Measurements from ENCODE around the gene UCN2.

GRCh38 chr3:48585411-48585810 is 21.8 kb upstream of the UCN2 start:
- TF ChIP-seq POLR2AphosphoS5 (IDR thresholded peaks at IDR 0.05; ENCODE audit: borderline replicate concordance, low read depth, low read length): no peak
- TF ChIP-seq EZH2 (IDR thresholded peaks at IDR 0.05): no peak
- TF ChIP-seq FOXP2 (optimal IDR thresholded peaks at IDR 0.05; ENCODE audit: control extremely low read depth, extremely low read length, insufficient read depth): no peak

Data from SK-N-MC (cell line).